GM23338 (cell line): ENCODE results near the gene SMYD3.

Experiments
- CREB1 ChIP-seq: fragments of 250-450 bp; sonication (Bioruptor Pico); IDR thresholded peaks from 2 replicates; pipeline ENCODE4 v1.5.0; 2020; ENCODE audit warnings: low read depth, mild to moderate bottlenecking, moderate library complexity
- CTCF ChIP-seq, 2 experiments: fragments of 200-600 bp in 1 of 2; sonication (generic) in 1 of 2; conservative IDR thresholded peaks; 2 replicates each; pipeline versions ENCODE4 v1.5.1 to v1.6.1; 2016 to 2017; ENCODE audit warnings: antibody characterized with exemption in 2 of 2, low read depth in 2 of 2, mild to moderate bottlenecking in 2 of 2, moderate library complexity in 1 of 2
- ETS1 ChIP-seq: IDR thresholded peaks from 2 replicates; pipeline ENCODE4 v1.6.1; 2016; ENCODE audit warnings: antibody characterized with exemption
- EZH2 ChIP-seq: fragments of 200-600 bp; sonication (generic); IDR thresholded peaks from one replicate; pipeline ENCODE4 v1.8.0; 2017; ENCODE audit warnings: antibody characterized with exemption, mild to moderate bottlenecking, low read depth; ENCODE audit not compliant: unreplicated experiment
- EZH2phosphoT487 ChIP-seq: fragments of 200-600 bp; sonication (generic); IDR thresholded peaks from one replicate; pipeline ENCODE4 v1.8.1; 2018; ENCODE audit warnings: antibody characterized with exemption; ENCODE audit not compliant: unreplicated experiment
- JUNB ChIP-seq: IDR thresholded peaks from one replicate; pipeline ENCODE4 v1.6.1; 2016; ENCODE audit warnings: antibody characterized with exemption; ENCODE audit not compliant: unreplicated experiment
- NANOG ChIP-seq: IDR thresholded peaks from 2 replicates; pipeline ENCODE4 v1.6.1; 2016; ENCODE audit warnings: antibody characterized with exemption, borderline replicate concordance
- POLR2AphosphoS5 ChIP-seq: IDR thresholded peaks from 2 replicates; pipeline ENCODE4 v1.6.1; 2016; ENCODE audit warnings: antibody characterized with exemption, low read depth
- REST ChIP-seq: IDR thresholded peaks from one replicate; pipeline ENCODE4 v1.6.1; 2018; ENCODE audit warnings: antibody characterized with exemption; ENCODE audit not compliant: unreplicated experiment
- STAT1 ChIP-seq: IDR thresholded peaks from one replicate; pipeline ENCODE4 v1.6.1; 2016; ENCODE audit warnings: antibody characterized with exemption; ENCODE audit not compliant: unreplicated experiment
- ZNF114 ChIP-seq: fragments of 250-450 bp; sonication (Bioruptor Pico); IDR thresholded peaks from 2 replicates; pipeline ENCODE4 v1.5.0; 2020; ENCODE audit warnings: mild to moderate bottlenecking, moderate library complexity
- ZNF331 ChIP-seq: fragments of 250-450 bp; sonication (Bioruptor Pico); IDR thresholded peaks from 2 replicates; pipeline ENCODE4 v1.5.0; 2020; ENCODE audit warnings: low read depth, mild to moderate bottlenecking, moderate library complexity
- ZNF462 ChIP-seq: fragments of 250-450 bp; sonication (Bioruptor Pico); IDR thresholded peaks from 2 replicates; pipeline ENCODE4 v1.5.0; 2020; ENCODE audit warnings: mild to moderate bottlenecking, moderate library complexity

GRCh38 chr1:246350745-246351144, 156.3 kb downstream of the SMYD3 start:
- TF ChIP-seq POLR2AphosphoS5 (no peak), CTCF (conservative IDR thresholded peaks at IDR 0.05; ENCODE audit: low read depth in 2 of 2) (no peak), REST (no peak), EZH2 (no peak), ZNF114 (CRISPR knock-in tag) (no peak), EZH2phosphoT487 (no peak), CREB1 (CRISPR knock-in tag) (no peak), ETS1 (no peak), JUNB (no peak), STAT1 (no peak), ZNF331 (no peak), ZNF462 (CRISPR knock-in tag) (no peak), NANOG (no peak)
